NCI-H748 treated with DMSO at 0.1 percent for 48 hours (cell line): ENCODE results near the gene KCNQ1.

Experiments
- DNase-seq: peaks from one replicate; lab custom pipeline; 2025; lab: John Stamatoyannopoulos, UW

KCNQ1 gene

GRCh38 chr11:2444821-2445745 lies at the start of gene KCNQ1:
Gene KCNQ1 (plus strand): TSS chr11:2445008. CDS start chr11:2445099, 91 bp downstream.
- peak; percentile 30 for DNase-seq

- no peak for DNase-seq
These were observed 49.5 kb upstream of the KCNQ1 start for GRCh38 chr11:2395211-2395730.

GRCh38 chr11:2395856-2396255 lies 49.0 kb upstream of the KCNQ1 start:
- no peak for DNase-seq

GRCh38 chr11:2396471-2396870 lies 48.3 kb upstream of the KCNQ1 start:
- no peak for DNase-seq

- no peak for DNase-seq
These were observed 47.8 kb upstream of the KCNQ1 start for GRCh38 chr11:2397005-2397404.

- no peak for DNase-seq
These were observed 46.0 kb upstream of the KCNQ1 start for GRCh38 chr11:2398664-2399355.

GRCh38 chr11:2399488-2400068 lies 45.2 kb upstream of the KCNQ1 start:
- no peak for DNase-seq

GRCh38 chr11:2400069-2400761 lies 44.6 kb upstream of the KCNQ1 start, which contains the start of gene TSSC4:
Gene TSSC4 (plus strand): TSS chr11:2400750. CDS start chr11:2402634, 1,884 bp downstream.
- DNase-seq: peak; percentile 99

- DNase-seq: no peak
These were observed 43.9 kb upstream of the KCNQ1 start for GRCh38 chr11:2400762-2401435.

GRCh38 chr11:2401436-2401984 lies 43.3 kb upstream of the KCNQ1 start:
- no peak for DNase-seq

GRCh38 chr11:2402106-2402505 lies 42.7 kb upstream of the KCNQ1 start:
- no peak for DNase-seq

GRCh38 chr11:2402890-2403645 lies 41.7 kb upstream of the KCNQ1 start:
- no peak for DNase-seq

- DNase-seq: no peak
These were observed 40.0 kb upstream of the KCNQ1 start for GRCh38 chr11:2404735-2405196.

- DNase-seq: no peak
These were observed 38.4 kb upstream of the KCNQ1 start for GRCh38 chr11:2406451-2406850.

- DNase-seq: no peak
These were observed 37.9 kb upstream of the KCNQ1 start for GRCh38 chr11:2406878-2407410.

GRCh38 chr11:2408671-2409070 lies 36.1 kb upstream of the KCNQ1 start:
- no peak for DNase-seq

GRCh38 chr11:2409126-2409525 lies 35.7 kb upstream of the KCNQ1 start:
- DNase-seq: no peak

GRCh38 chr11:2409611-2410468 lies 35.0 kb upstream of the KCNQ1 start:
- DNase-seq: no peak

- DNase-seq: no peak
These were observed 34.2 kb upstream of the KCNQ1 start for GRCh38 chr11:2410616-2411015.
